ENCODE results near the gene HS6ST1.

- no peak for TF ChIP-seq POLR2A (IDR thresholded peaks at IDR 0.05; ENCODE audit: low read depth, low read length)
- no peak for TF ChIP-seq PAX5 (IDR thresholded peaks at IDR 0.05; ENCODE audit: insufficient read depth, low read length, severe bottlenecking)
These were observed 6.3 kb downstream of the HS6ST1 start for GRCh38 chr2:128312411-128312810.

Data from GM12891 (cell line).